Epithelial cell of proximal tubule (primary cell): Measurements from ENCODE around the gene NAPEPLD. TPM values are rescaled to one million over a fixed set of nuclear protein-coding genes. Genes with fewer than 3 reads are reported as not detected.
"Not testable (repeated sequence)": the region's sequence is repeated elsewhere in the genome, so short reads cannot be mapped to it uniquely, and the experiment has no call there.

Source experiments
- DNase-seq: peaks from one replicate; pipeline ENCODE4 v3.0.0-alpha.2; 2011; ENCODE audit warnings: low read depth
- H3K4me3 ChIP-seq: 2 replicates; pipeline ENCODE4 v1.5.1; 2011; ENCODE audit warnings: low read depth, mild to moderate bottlenecking, low read length
- CTCF ChIP-seq: conservative IDR thresholded peaks from 2 replicates; pipeline ENCODE4 v1.5.1; 2012; ENCODE audit warnings: low read depth, mild to moderate bottlenecking, low read length
- total RNA-seq: library from RNA; depleted of rRNA; stranded (reverse); fragments of >200 nt; gene quantifications from 2 replicates; pipeline ENCODE4 v1.2.3, GENCODE V29; 2015

NAPEPLD gene
- total RNA-seq, 1 donor from 2014 or later = 5.8 TPM

- H3K4me3 ChIP-seq = no peak overlapping the region
- TF ChIP-seq CTCF = no peak
- DNase-seq = no peak
Measured at GRCh38 chr7:103093429-103093828, 55.5 kb downstream of the NAPEPLD start.

- not testable (repeated sequence) for DNase-seq, H3K4me3 ChIP-seq
Measured at GRCh38 chr7:103092321-103092720, 56.6 kb downstream of the NAPEPLD start.

GRCh38 chr7:103083210-103083609 lies 65.7 kb downstream of the NAPEPLD start:
- H3K4me3 ChIP-seq = no peak overlapping the region
- DNase-seq = no peak
- no peak for TF ChIP-seq CTCF

GRCh38 chr7:103082497-103082896 lies 66.4 kb downstream of the NAPEPLD start:
- DNase-seq = no peak
- H3K4me3 ChIP-seq = no peak overlapping the region
- TF ChIP-seq CTCF = no peak

GRCh38 chr7:103080923-103081322 lies 68.0 kb downstream of the NAPEPLD start:
- no peak overlapping the region for H3K4me3 ChIP-seq
- no peak for DNase-seq
- no peak for TF ChIP-seq CTCF

GRCh38 chr7:103079836-103080235 lies 69.1 kb downstream of the NAPEPLD start:
- TF ChIP-seq CTCF = no peak
- DNase-seq = no peak
- H3K4me3 ChIP-seq = no peak overlapping the region

- not testable (repeated sequence) for DNase-seq, H3K4me3 ChIP-seq
Measured at GRCh38 chr7:103078226-103078625, 70.7 kb downstream of the NAPEPLD start.

- H3K4me3 ChIP-seq = no peak overlapping the region
- DNase-seq = no peak
- no peak for TF ChIP-seq CTCF
Measured at GRCh38 chr7:103077318-103077717, 71.6 kb downstream of the NAPEPLD start.
